Testis (tissue), 3 donors: ENCODE measurements around the gene NKAIN2. TPM values are rescaled to one million over a fixed set of nuclear protein-coding genes. Genes with fewer than 3 reads are reported as not detected.

Experiments used
- DNase-seq: peaks from one replicate; pipeline ENCODE4 v3.0.0-alpha.2; 2019
- H3K27ac ChIP-seq, 2 donors: fragments of 200-600 bp; sonication (generic); one replicate each; pipeline ENCODE4 v1.5.1; 2019
- H3K27me3 ChIP-seq: fragments of 200-600 bp; sonication (generic); one replicate; pipeline ENCODE4 v1.5.1; 2019
- H3K36me3 ChIP-seq: fragments of 200-600 bp; sonication (generic); one replicate; pipeline ENCODE4 v1.5.1; 2017; ENCODE audit warnings: low read depth; ENCODE audit errors: missing control alignments
- H3K4me1 ChIP-seq: fragments of 200-600 bp; sonication (generic); one replicate; pipeline ENCODE4 v1.5.1; 2019
- H3K4me3 ChIP-seq, 2 donors: fragments of 200-600 bp; sonication (generic); one replicate each; pipeline ENCODE4 v1.5.1; 2017 to 2019
- H3K9me3 ChIP-seq: fragments of 200-600 bp; sonication (generic); one replicate; pipeline ENCODE4 v1.5.1; 2017
- POLR2A ChIP-seq: fragments of 450-650 bp; IDR thresholded peaks from one replicate; pipeline ENCODE4 v1.6.1; 2017; ENCODE audit warnings: antibody characterized with exemption, mild to moderate bottlenecking, moderate library complexity
- WGBS, 2 donors: methylation state at CpG; one replicate each; pipeline ENCODE4 v1.1.5; 2018; 5-methylcytosine and 5-hydroxymethylcytosine counted together
- intact Hi-C: fragments of 100-400 bp; cut with DNase I; formaldehyde crosslinking; loops from one replicate; pipeline ENCODE4 v1.15.1; 2023; ENCODE audit warnings: low total_unique reads
- polyA plus RNA-seq: library from polyadenylated mRNA; stranded (reverse); fragments of 350-450 nt; fragmentation: Illumina TruSeq; extraction: RNeasy Lipid Tissue Mini Kit (QIAGEN cat#74804); gene quantifications from one replicate; pipeline ENCODE4 v1.2.3, GENCODE V29; 2014; ENCODE audit warnings: low read depth, low replicate concordance; ENCODE audit not compliant: insufficient read depth
- total RNA-seq, 2 donors: library from RNA; depleted of rRNA; stranded (reverse); fragments of >200 nt; gene quantifications; one replicate each; pipeline ENCODE4 v1.2.3, GENCODE V29; 2016
- TF ChIP-seq, protein P1 (sequence below), 3 experiments: fragments of 450-650 bp in 2 of 3; fragments of 200-600 bp in 1 of 3; sonication (generic) in 1 of 3; IDR thresholded peaks; one replicate each; pipeline ENCODE4 v1.5.1; 2016 to 2019; ENCODE audit warnings: antibody characterized with exemption in 3 of 3, mild to moderate bottlenecking in 2 of 3, moderate library complexity in 1 of 3

The NKAIN2 gene
- total and polyA plus RNA-seq, 3 donors from 2014 or later = 0.56 to 1.1 (median 0.71) TPM

DNA sequence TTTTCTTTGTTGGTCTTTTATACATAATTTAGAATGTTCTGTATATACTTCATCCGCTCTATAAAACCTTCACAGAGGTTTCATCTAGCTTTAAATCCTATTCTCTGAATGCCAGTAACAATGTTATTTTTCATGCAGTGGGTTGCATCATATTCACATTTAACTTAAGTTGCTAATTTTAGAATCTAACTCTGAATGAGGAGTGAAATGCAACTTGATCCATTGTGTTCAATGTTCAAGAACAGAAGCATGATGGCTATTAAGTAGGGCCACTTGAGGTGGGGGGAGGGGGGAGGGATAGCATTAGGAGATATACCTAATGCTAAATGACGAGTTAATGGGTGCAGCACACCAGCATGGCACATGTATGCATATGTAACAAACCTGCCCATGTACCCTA lies 224.5 kb downstream of the NKAIN2 start:
- intact Hi-C loops = no loop called here
- no peak overlapping the region for H3K4me3 ChIP-seq
- no peak for DNase-seq
- H3K9me3 ChIP-seq = no peaks in the 10 kb centered on the region
- no peaks in the 10 kb centered on the region for H3K4me1 ChIP-seq
- 88 to 97% methylated on average over 2 of the region's 2 CpGs for WGBS, 2 donors
- no peak overlapping the region for H3K27ac ChIP-seq
- H3K27me3 ChIP-seq = no peaks in the 10 kb centered on the region
- TF ChIP-seq, protein P1, sequence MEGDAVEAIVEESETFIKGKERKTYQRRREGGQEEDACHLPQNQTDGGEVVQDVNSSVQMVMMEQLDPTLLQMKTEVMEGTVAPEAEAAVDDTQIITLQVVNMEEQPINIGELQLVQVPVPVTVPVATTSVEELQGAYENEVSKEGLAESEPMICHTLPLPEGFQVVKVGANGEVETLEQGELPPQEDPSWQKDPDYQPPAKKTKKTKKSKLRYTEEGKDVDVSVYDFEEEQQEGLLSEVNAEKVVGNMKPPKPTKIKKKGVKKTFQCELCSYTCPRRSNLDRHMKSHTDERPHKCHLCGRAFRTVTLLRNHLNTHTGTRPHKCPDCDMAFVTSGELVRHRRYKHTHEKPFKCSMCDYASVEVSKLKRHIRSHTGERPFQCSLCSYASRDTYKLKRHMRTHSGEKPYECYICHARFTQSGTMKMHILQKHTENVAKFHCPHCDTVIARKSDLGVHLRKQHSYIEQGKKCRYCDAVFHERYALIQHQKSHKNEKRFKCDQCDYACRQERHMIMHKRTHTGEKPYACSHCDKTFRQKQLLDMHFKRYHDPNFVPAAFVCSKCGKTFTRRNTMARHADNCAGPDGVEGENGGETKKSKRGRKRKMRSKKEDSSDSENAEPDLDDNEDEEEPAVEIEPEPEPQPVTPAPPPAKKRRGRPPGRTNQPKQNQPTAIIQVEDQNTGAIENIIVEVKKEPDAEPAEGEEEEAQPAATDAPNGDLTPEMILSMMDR (IDR thresholded peaks at IDR 0.05) = no peak
- TF ChIP-seq POLR2A = no peak
- no peaks in the 10 kb centered on the region for H3K36me3 ChIP-seq

DNA sequence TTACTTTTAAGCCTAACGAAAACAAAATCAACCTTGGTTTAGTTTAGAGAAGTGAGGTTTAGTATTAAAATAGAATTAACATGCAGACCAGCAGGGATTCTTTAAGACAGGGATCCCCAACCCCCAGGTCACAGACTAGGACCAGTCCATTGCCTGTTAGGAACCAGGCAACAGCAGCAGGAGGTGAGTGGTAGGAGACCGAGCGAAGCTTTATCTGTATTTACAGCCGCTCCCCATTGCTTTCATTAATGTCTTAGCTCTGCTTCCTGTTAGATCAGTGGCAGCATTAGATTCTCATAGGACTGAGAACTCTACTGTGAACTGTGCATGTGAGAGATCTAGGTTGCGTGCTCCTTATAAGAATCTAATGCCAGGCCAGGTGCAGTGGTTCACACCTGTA lies 225.9 kb downstream of the NKAIN2 start:
- Histone ChIP-seq H3K27ac (no peak overlapping the region), H3K4me1 (no peaks in the 10 kb centered on the region), H3K36me3 (no peaks in the 10 kb centered on the region), H3K27me3 (no peaks in the 10 kb centered on the region), H3K9me3 (no peaks in the 10 kb centered on the region), H3K4me3 (no peak overlapping the region)
- intact Hi-C loops = no loop called here
- 92 to 94% methylated on average over 5 of the region's 5 CpGs for WGBS, 2 donors
- TF ChIP-seq POLR2A = no peak
- TF ChIP-seq, protein P1 (IDR thresholded peaks at IDR 0.05) = no peak
- no peak for DNase-seq

DNA sequence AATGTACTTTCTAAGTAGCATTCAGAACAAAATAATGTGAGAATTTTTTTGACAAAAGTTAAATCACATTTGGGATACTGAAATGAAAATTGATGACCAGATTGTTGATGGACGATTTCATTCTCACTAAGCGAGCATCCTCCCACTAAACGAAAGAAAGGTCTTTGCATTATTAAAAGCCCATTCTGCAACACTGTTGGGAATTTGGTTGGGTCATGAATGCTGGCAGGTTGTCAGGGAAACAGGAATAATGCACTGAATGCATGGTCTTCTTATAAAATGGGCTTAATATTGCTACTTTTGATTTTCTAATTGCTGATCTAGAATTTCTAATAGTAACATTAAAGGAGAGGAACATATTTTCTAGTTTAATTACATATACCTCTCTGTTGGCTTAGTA lies 229.8 kb downstream of the NKAIN2 start:
- TF ChIP-seq POLR2A = no peak
- TF ChIP-seq, protein P1 (IDR thresholded peaks at IDR 0.05) = no peak
- 79 to 85% methylated on average over 3 of the region's 3 CpGs for WGBS, 2 donors
- no peak overlapping the region for H3K4me3 ChIP-seq
- DNase-seq = no peak
- H3K27me3 ChIP-seq = no peaks in the 10 kb centered on the region
- H3K4me1 ChIP-seq = no peaks in the 10 kb centered on the region
- no peaks in the 10 kb centered on the region for H3K9me3 ChIP-seq
- H3K27ac ChIP-seq = no peak overlapping the region
- H3K36me3 ChIP-seq = no peaks in the 10 kb centered on the region
- intact Hi-C loops = no loop called here

DNA sequence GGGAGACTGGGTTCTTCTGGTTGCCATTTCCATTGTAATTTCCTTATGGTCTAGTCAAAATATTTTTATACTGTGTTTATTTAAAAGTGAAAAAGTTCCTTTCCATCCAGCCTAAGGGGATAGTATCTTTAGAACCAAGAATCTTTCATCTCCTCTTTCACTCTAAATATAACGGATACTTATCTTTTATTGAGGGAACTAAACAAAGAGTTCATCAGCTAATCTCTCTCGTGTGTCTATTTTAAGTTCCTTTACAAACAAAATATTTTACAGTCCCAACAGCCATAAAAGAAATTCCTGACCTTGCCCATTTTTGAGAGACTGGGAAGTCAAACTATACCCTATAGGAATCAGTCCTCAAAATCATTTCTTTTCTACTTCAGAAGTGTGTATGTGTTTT lies 232.7 kb downstream of the NKAIN2 start:
- intact Hi-C loops = no loop called here
- no peak for TF ChIP-seq POLR2A
- TF ChIP-seq, protein P1 (IDR thresholded peaks at IDR 0.05) = no peak
- WGBS, 2 donors = 30 to 55% methylated on average over 2 of the region's 2 CpGs

DNA sequence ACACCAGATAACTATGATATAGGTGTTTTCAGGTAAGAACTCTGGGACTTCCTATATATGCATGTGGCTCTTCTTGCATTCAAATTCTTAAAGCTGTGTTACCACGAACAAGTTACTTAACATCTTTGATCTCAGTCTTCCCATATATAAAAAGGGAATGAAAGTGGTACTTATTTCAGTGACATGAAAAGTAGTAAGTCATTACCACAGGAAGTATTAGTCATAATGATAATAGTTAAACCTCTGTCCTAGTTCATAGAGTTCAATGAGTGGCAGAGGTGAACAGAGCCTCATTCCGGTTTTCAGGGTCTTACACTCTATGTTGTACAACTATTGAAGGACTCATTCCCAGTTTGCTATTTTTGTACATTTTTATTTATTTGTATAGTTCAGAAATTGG lies 237.0 kb downstream of the NKAIN2 start:
- H3K4me1 ChIP-seq = no peaks in the 10 kb centered on the region
- no peaks in the 10 kb centered on the region for H3K36me3 ChIP-seq
- no peaks in the 10 kb centered on the region for H3K9me3 ChIP-seq
- TF ChIP-seq, protein P1 (IDR thresholded peaks at IDR 0.05) = no peak
- no peak for TF ChIP-seq POLR2A
- intact Hi-C loops = no loop called here
- DNase-seq = no peak
- no peak overlapping the region for H3K4me3 ChIP-seq
- no peak overlapping the region for H3K27ac ChIP-seq
- no peaks in the 10 kb centered on the region for H3K27me3 ChIP-seq
- 76 to 94% methylated on average over 2 of the region's 2 CpGs for WGBS, 2 donors

More for the DNA sequence above, 232.7 kb downstream of the NKAIN2 start:
- H3K27me3 ChIP-seq = no peaks in the 10 kb centered on the region
- no peak overlapping the region for H3K27ac ChIP-seq
- no peaks in the 10 kb centered on the region for H3K4me1 ChIP-seq
- no peaks in the 10 kb centered on the region for H3K36me3 ChIP-seq
- no peaks in the 10 kb centered on the region for H3K9me3 ChIP-seq
- no peak overlapping the region for H3K4me3 ChIP-seq
- DNase-seq = no peak
